ENCODE results near the gene NTSR1.

The NTSR1 gene

DNA sequence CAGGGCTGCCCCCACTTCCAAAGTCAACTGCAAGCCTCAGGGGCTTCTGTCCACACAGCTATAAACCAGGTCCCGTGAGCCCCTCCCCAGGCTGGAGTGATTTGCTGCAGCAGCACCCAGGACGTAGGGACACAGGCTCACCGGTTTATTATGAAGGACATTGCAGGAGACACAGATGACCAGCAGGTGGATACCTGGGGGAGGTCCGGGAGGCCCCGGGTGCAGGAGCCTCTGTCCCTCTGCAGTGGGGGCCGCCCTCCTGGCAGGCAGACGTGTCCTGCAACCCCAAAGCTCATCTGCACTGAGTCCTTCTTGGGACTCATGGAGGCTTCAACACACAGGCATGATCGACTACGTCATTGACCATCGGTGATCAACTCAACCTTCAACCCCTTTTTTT is 14.5 kb upstream of the NTSR1 start:
- DNase-seq (ENCODE audit: low read depth) = no peak

GRCh38 chr20:62694868-62695267 is 13.8 kb upstream of the NTSR1 start:
- no peak for DNase-seq (ENCODE audit: low read depth)

DNA sequence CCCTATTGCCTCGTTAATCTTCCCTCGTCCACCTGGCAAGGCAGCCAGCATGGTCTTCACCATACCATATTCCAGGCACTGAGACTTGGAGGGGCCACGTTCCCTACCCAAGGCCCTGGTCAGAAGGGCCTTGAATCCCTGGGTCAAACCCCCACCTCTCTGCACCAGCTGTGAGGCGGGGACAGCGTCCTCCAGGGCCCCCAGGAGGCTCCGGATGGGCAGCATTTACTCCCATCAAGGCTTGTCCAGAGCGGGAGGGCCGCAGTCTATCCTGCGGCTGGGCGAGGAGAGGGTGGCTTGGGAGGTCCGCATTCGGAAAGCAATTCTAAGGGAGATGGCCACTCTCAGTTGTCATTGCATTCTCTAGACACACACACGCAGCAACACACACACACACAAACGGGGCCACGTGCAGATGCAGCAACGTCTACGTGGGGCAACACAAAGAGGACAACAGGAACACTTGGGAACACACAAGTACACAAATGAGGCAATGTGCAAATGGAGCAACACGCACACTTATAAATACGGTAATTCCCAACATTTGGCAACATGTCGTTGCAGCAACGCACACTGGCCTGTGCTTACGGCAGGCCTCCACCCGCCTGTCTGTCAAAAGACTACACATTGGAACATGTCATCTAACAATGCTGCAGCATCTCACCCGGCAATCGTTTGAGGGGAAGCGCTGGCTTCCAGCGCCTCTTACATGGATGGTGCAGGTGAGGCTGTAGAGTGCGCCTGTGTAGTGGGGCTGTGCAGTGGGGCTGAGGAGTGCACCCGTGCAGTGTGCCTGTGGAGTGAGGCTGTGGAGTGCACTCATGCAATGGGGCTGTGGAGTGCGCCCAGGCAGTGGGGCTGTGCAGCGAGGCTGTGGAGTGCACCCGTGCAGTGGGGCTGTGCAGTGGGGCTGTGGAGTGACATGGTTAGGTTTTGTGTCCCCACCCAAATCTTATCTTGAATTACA is 12.9 kb upstream of the NTSR1 start:
- DNase-seq (ENCODE audit: low read depth) = no peak

DNA sequence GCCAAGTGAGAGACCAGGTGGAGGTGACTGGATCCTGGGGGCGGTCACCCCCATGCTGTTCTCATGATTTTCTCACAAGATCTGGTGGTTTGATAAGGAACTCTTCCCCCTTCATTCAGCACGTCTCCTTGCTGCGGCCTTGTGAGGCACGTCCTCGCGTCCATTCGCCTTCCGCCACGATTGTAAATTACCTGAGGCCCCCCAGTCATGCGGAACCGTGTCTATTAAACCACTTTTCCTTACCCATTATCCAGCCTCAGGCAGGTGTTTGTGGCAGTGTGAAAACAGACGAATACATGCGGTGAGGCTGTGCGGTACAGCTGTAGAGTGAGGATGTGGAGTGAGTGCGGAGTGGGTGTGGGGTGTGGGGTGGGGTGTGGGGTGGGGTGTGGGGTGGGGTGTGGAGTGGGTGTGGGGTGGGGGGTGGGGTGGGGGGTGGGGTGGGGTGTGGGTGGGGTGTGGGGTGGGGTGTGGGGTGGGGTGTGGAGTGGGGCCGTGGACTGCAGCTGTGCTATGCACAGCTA is 12.1 kb upstream of the NTSR1 start:
- DNase-seq (ENCODE audit: low read depth) = no peak

GRCh38 chr20:62696989-62697388 is 11.6 kb upstream of the NTSR1 start:
- no peak for DNase-seq (ENCODE audit: low read depth)

DNA sequence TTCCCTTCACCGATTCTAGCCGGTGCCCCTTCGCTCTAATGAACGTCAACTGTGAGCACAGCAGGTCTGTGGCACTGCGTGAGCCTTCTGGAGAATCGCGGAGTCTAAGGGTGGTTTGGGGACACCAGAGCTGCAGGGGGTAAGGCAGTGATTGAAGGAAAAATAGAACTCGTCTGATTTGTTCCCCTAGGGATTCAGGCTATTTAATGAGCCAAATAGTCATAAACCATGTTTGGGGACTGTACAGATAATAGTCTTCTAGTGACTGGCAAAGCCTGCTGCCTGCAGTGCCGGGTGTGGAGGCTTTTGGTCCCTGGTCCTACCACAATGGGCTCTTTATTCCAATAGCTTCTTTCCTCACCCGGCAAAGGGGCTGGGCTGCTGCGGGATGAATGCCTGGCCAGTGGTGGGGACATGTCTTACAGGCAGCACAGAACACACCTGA is 11.1 kb upstream of the NTSR1 start:
- no peak for DNase-seq (ENCODE audit: low read depth)

- DNase-seq (ENCODE audit: low read depth) = no peak
These were observed 10.4 kb upstream of the NTSR1 start for GRCh38 chr20:62698231-62698630.

DNA sequence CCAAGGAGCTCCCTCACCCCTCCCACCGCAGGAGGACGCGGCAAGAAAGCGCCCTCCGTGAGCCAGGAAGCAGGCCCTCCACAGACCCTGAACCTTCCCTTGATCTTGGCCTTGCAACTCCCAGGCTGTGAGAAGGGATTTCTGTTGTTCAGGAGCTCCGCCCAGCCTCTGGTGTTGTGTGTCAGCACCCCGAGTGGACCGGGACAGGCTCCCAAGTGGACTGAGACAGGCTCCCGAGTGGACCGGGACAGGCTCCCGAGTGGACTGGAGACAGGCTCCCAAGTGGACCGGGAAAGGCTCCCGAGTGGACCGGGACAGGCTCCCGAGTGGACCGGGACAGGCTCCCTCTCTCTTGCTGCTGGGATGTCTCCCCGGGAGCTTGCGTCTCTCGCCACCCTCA is 9.3 kb upstream of the NTSR1 start:
- DNase-seq (ENCODE audit: low read depth) = no peak

GRCh38 chr20:62699741-62700140 is 8.9 kb upstream of the NTSR1 start:
- DNase-seq (ENCODE audit: low read depth) = no peak

DNA sequence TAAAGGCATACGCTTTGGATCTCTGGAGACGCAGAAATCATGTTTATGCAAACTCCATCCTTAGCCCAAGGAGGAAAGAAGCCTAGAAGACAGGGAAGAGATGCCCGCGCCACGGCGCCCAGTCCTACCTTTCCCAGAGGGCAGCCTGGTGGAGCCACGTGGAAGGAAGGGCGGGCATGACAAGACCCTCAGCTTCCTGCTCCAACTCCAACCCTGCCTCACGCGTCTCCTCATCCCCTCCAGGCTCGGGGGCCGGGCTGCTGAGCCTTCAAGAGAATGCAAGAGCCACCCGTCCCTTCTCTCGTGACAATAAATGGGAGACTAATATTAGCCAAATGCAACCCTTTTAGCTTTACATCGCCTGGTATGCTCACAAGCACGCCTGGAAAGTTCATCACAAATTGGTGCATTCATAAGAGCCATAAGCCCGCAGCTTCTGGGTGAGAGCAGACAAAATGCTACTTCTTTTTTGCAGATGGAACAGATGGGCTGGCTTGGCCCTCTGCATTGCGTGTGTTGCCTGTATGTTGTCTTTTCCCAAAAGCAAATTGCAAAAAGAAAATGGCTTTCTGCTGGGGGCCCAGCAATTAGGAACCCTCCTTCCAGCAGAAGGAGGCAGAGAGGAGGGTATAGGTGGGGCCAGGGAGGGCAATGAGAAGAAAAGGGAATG is 8.2 kb upstream of the NTSR1 start:
- DNase-seq (ENCODE audit: low read depth) = no peak

- no peak for DNase-seq (ENCODE audit: low read depth)
These were observed 7.2 kb upstream of the NTSR1 start for GRCh38 chr20:62701161-62702012.

- DNase-seq (ENCODE audit: low read depth) = no peak
These were observed 6.7 kb upstream of the NTSR1 start for GRCh38 chr20:62702013-62702300.

DNA sequence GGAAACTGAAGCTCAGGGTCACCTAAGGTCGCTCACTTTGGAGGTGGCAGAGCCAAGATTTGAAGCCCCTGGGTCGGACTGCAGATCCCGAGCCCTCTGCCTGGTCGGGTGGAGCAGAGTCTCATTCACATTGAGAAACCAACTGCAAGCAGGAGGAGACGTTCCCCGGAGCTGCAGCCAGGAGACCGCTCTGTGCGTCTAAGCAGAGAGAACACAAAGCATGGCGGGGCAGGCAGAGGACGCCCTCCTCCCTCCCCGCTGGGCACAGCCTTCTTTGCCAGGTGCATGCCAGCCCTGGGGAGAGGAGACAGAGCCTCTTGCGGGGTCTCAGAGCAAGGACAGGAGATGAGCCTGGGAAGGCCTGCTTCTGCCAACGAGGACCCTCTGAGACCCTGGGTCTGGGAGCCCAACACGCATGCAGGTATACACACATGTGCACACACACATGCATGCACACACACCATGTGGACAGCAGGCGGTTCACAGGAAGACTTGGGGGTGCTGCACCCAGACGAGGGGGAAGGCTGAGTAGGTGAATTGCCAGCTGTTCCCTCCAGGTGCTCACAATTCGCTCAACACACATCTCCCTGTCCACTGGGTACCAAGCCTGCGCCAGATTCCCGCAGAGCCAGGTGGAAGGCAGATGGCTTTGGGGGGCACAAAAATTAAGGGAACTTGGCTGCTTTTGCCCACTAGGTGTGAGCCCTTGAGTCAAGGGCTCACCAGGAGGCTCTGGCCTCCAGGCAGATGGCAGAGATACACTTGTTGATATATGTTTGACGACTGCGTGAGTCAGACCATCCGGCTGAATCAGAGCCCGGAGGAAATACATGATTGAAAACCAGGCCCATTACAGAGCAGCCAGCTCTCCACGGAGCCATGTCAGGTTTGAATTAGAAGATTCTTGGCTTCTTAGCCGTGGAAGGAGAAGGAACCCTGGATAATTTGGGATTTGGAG is 5.5 kb upstream of the NTSR1 start:
- no peak for DNase-seq (ENCODE audit: low read depth)

DNA sequence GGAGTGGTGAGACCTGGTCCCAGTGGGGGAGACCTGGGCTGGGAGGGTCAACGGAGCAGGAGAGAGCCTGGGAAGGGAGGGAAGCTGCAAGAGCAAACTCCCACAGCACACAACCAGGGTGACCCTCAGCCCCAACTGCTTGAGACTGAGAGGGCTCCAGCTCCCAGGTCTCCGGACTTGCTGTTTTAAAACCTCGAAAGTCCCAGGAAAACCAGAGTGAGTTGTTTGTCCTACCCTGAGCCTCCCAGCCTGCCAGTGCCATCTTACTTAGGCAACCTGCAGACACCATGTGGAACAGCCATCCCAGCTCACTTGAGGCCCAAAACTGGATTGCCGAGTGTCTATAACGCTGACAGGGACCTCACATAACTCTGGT is 4.8 kb upstream of the NTSR1 start:
- no peak for DNase-seq (ENCODE audit: low read depth)

- no peak for DNase-seq (ENCODE audit: low read depth)
These were observed 4.2 kb upstream of the NTSR1 start for GRCh38 chr20:62704341-62704948.

DNA sequence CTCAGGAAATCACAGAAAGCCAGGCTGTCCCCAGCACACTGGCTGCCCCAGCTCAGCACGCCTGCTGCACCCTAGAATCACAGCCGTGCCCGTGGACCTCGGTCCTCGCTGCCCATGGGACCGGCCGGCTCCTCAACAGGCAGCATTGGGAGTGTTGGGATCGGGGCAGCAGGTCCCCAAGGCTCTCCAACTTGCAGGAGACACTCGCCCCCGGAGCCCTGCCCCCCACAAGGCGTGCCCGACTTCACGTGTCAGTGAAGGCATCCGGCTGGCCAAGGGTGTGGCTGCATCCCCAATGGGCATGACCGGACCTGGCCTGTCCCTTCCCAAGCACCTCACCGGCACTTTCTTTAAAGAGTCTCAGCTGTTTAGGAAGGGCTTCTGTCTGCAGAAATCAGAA is 3.0 kb upstream of the NTSR1 start:
- DNase-seq (ENCODE audit: low read depth) = no peak

- no peak for DNase-seq (ENCODE audit: low read depth)
These were observed 2.3 kb upstream of the NTSR1 start for GRCh38 chr20:62706344-62706743.

DNA sequence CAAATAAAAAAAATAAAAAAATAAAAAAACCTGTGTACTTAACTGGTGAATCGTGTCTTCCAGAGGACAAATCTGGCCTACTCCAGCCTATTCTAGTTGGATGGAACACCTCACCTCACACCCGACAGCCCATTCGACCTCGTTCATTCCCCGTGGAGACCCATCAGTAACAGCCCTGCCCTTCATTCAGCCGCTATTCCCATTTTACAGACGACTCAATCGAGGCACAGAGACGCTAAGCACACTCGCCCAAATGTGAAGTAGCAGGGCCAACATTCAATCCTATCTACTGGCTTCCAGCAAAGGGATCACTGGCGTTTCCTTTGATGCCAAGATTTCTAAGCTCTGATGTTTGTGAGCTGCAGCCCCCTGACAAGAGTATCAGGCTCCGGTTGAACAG is 1.8 kb upstream of the NTSR1 start:
- no peak for DNase-seq (ENCODE audit: low read depth)

DNA sequence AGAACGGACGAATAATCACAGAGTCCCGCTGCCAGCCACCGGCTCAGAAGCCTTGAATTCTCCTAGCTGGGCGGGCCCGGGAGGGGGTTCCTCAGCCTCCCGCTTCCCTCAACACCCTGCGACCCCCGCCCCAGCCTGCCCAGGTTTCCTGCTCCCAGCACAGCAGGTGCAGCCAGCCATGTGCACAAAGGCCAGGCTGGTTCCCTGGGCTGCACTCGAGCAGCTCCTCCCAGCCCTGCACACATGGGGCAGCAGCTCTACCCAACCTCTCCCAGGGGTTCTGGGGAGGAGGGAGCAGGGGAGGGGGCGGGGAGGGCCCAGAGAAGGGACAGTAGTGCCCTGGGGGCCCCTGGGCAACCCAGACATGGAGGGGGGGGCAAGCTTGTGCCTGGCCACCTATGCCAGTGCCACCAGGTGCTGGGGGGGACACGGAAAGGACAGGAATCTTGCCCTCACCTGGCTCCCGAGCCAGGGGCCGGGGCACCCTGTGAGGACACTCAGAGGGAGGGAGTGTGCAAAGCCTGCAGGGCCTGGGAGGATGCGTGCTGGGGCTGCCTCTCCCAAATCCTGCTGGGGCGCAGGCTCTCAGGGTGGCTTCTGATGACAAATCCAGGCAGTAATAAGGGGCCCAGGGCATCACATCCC is 1.2 kb upstream of the NTSR1 start:
- DNase-seq (ENCODE audit: low read depth) = no peak

DNA sequence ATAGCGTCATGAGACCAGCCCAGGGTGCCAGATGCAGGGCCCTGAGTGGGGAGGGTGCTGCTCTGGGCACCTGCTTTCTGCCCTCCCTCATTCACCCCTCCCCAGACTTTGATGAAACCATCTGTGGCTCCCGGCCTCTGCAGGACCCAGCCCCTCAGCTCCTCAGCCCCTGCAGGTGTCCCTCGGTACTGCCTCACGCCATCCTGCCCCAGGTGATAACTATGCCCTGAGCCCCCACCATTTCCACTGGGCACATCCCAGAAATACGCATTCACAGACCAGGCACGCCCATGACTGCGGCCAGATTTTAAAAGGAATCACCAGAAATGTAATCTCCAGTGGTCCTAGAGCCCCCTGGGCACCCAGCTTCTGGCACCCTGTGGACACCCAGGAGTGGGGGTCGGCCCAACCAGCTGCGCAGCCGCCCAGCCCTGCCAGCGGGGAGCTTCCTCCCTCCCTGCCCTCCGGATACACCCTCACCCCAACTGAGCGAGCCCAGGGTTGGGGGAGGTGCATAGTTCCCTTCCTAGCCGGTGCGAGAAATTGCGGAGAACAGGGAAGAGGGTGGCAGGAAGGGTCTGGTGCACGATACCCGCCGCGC is 615 bp upstream of the NTSR1 start:
- no peak for DNase-seq (ENCODE audit: low read depth)

All from activated gamma-delta T cell treated with anti-CD3 and anti-CD28 coated beads, Interleukin-2, amount 50 U/mL, for 16 hours (primary cell).